GM10248 (cell line): ENCODE results near the gene LRBA.
"Not testable (repeated sequence)": the region's sequence is repeated elsewhere in the genome, so short reads cannot be mapped to it uniquely, and the experiment has no call there.

Experiments used
- CTCF ChIA-PET: fragments of 300-600 bp; sonication (Branson Sonifier 250); formaldehyde crosslinking; extraction: SDS; loops from one replicate; lab custom pipeline; 2021; ENCODE audit warnings: antibody characterized with exemption; lab: Yijun Ruan, JAX
- POLR2A ChIA-PET: fragments of 350-650 bp; sonication (Branson Sonifier 250); formaldehyde crosslinking; extraction: SDS; loops from one replicate; lab custom pipeline; 2020; ENCODE audit warnings: antibody characterized with exemption; lab: Yijun Ruan, JAX
- DNase-seq: peaks from one replicate; pipeline ENCODE4 v3.0.0; 2012; ENCODE audit errors: extremely low spot score
- CTCF ChIP-seq: IDR thresholded peaks from 2 replicates; pipeline ENCODE4 v1.5.1; 2012; ENCODE audit warnings: mild to moderate bottlenecking, low read depth; ENCODE audit errors: extremely low read depth, missing control alignments, control extremely low read depth

The LRBA gene

GRCh38 chr4:150541681-150542080 lies 473.4 kb downstream of the LRBA start:
- POLR2A ChIA-PET, result no interaction called here
- no peak for TF ChIP-seq CTCF
- DNase-seq, result no peak
- CTCF ChIA-PET, result interaction anchor here (1.2 to 2.2 kb wide), 3 partner anchors 16 to 36 kb away, joined by 3 to 7 read pairs (median 3); no protein-coding TSS in a partner anchor

- CTCF ChIA-PET, result interaction anchor here (1.0 to 2.2 kb wide), 3 partner anchors 16 to 37 kb away, joined by 3 to 7 read pairs (median 3); no protein-coding TSS in a partner anchor
- POLR2A ChIA-PET, result no interaction called here
- TF ChIP-seq CTCF, result no peak
- no peak for DNase-seq
Measured at GRCh38 chr4:150540959-150541360, 474.1 kb downstream of the LRBA start.

- CTCF ChIA-PET, result interaction anchor here (1.0 to 2.2 kb wide), 3 partner anchors 17 to 37 kb away, joined by 3 to 7 read pairs (median 3); no protein-coding TSS in a partner anchor
Measured at GRCh38 chr4:150540536-150540935, 474.5 kb downstream of the LRBA start.

GRCh38 chr4:150537911-150538310 lies 477.2 kb downstream of the LRBA start:
- DNase-seq, CTCF ChIA-PET, POLR2A ChIA-PET: not testable (repeated sequence)

More at GRCh38 chr4:150540536-150540935, 474.5 kb downstream of the LRBA start:
- no peak for TF ChIP-seq CTCF
- POLR2A ChIA-PET, result no interaction called here
- no peak for DNase-seq

GRCh38 chr4:150534818-150535217 lies 480.3 kb downstream of the LRBA start:
- no peak for TF ChIP-seq CTCF
- POLR2A ChIA-PET, result no interaction called here
- CTCF ChIA-PET, result no interaction called here
- DNase-seq, result no peak

GRCh38 chr4:150533673-150534072 lies 481.4 kb downstream of the LRBA start:
- DNase-seq, result no peak
- no peak for TF ChIP-seq CTCF
- ChIA-PET POLR2A (no interaction called here), CTCF (interaction anchor here (1.0 kb wide), 1 partner anchor 10 kb away, joined by 4 read pairs; no protein-coding TSS in a partner anchor)

GRCh38 chr4:150525321-150525868 lies 489.7 kb downstream of the LRBA start:
- DNase-seq, result no peak
- ChIA-PET POLR2A (no interaction called here), CTCF (interaction anchor here (1.4 kb wide), 1 partner anchor 342 kb away, joined by 3 read pairs; no protein-coding TSS in a partner anchor)
- no peak for TF ChIP-seq CTCF
